GM12878 (cell line): ENCODE measurements around the gene BAG5. TPM values are rescaled to one million over a fixed set of nuclear protein-coding genes. Genes with fewer than 3 reads are reported as not detected.
A peak's percentile ranks its signal among the peaks of the same experiment; 100 is the strongest.

Experiments used
- ATAC-seq: fragments of 200-7000 bp; cut with Tn5 transposase; 3 replicates; pipeline ENCODE4 v1.9.1; 2020; ENCODE audit warnings: mild to moderate bottlenecking, moderate library complexity
- BruUV-seq: library from RNA; stranded (reverse); fragments of 400-500 nt; replicated peaks from 2 replicates; lab custom pipeline; 2021; lab: Mats Ljungman, UMichigan
- CTCF ChIA-PET: fragments of 300-600 bp; sonication (Branson Sonifier 250); formaldehyde crosslinking; extraction: SDS; loops from one replicate; lab custom pipeline; 2021; ENCODE audit warnings: inconsistent platforms; lab: Yijun Ruan, JAX
- POLR2A ChIA-PET: fragments of 350-600 bp; formaldehyde crosslinking; extraction: SDS; loops from one replicate; lab custom pipeline; 2021; ENCODE audit warnings: inconsistent platforms; lab: Charles Lee
- RAD21 ChIA-PET: fragments of 300-600 bp; sonication (Branson Sonifier 250); formaldehyde crosslinking; loops from one replicate; lab custom pipeline; 2023; ENCODE audit warnings: antibody characterized with exemption; ENCODE audit not compliant: unreplicated experiment; lab: Charles Lee
- SMC1A ChIA-PET: fragments of 300-600 bp; sonication (Branson Sonifier 250); formaldehyde crosslinking; loops from one replicate; lab custom pipeline; 2023; ENCODE audit not compliant: unreplicated experiment, uncharacterized antibody; lab: Charles Lee
- DNase-seq: peaks from one replicate; pipeline ENCODE4 v3.0.0-alpha.2; 2011; ENCODE audit warnings: low read depth, low spot score
- FAIRE-seq: peaks from 3 replicates; lab custom pipeline; 2011; peaks lifted over from hg19 to GRCh38; lab: Jason Lieb, UNC
- H2AFZ ChIP-seq: 2 replicates; pipeline ENCODE4 v1.6.0; 2011; ENCODE audit warnings: low read depth, low read length, control low read depth; ENCODE audit not compliant: control insufficient read depth
- H3K27ac ChIP-seq: 2 replicates; pipeline ENCODE4 v1.5.1; 2011; ENCODE audit warnings: control low read depth; ENCODE audit not compliant: control insufficient read depth, insufficient read depth
- H3K27me3 ChIP-seq, 2 experiments: replicated peaks in 1 of 2; 2 replicates each; pipeline versions ENCODE4 v1.6.0 to v1.6.1; 2011; ENCODE audit warnings: low read length in 1 of 2; ENCODE audit not compliant: control insufficient read depth in 2 of 2, insufficient read depth in 2 of 2
- H3K36me3 ChIP-seq, 2 experiments: 2 replicates each; pipeline ENCODE4 v1.5.1; 2011; ENCODE audit warnings: low read length in 1 of 2; ENCODE audit not compliant: control insufficient read depth in 2 of 2, insufficient read depth in 2 of 2
- H3K4me1 ChIP-seq: 2 replicates; pipeline ENCODE4 v1.6.1; 2011; ENCODE audit warnings: mild to moderate bottlenecking, low read length, moderate library complexity, mixed read lengths; ENCODE audit not compliant: control insufficient read depth, insufficient read depth
- H3K4me2 ChIP-seq: 2 replicates; pipeline ENCODE4 v1.6.0; 2011; ENCODE audit warnings: control low read depth; ENCODE audit not compliant: control insufficient read depth, insufficient read depth
- H3K4me3 ChIP-seq: fragments of 200-600 bp; sonication (generic); 2 replicates; pipeline ENCODE4 v1.5.1; 2016
- H3K79me2 ChIP-seq: 2 replicates; pipeline ENCODE4 v1.6.0; 2011; ENCODE audit warnings: low read length; ENCODE audit not compliant: control insufficient read depth, insufficient read depth
- H3K9ac ChIP-seq: 2 replicates; pipeline ENCODE4 v1.8.0; 2011; ENCODE audit warnings: low read length, control low read depth, mixed read lengths; ENCODE audit not compliant: control insufficient read depth, insufficient read depth
- H3K9me3 ChIP-seq: replicated peaks from 3 replicates; pipeline ENCODE4 v1.5.1; 2011; ENCODE audit warnings: mild to moderate bottlenecking, low read length; ENCODE audit not compliant: control insufficient read depth, insufficient read depth
- H4K20me1 ChIP-seq: 2 replicates; pipeline ENCODE4 v1.6.0; 2011; ENCODE audit not compliant: control insufficient read depth, insufficient read depth
- BCL11A ChIP-seq: IDR thresholded peaks from 2 replicates; pipeline ENCODE4 v1.6.1; 2011; ENCODE audit warnings: low read depth, low read length
- BMI1 ChIP-seq: fragments of 450-650 bp; IDR thresholded peaks from 2 replicates; pipeline ENCODE4 v1.6.1; 2016; ENCODE audit warnings: mild to moderate bottlenecking, moderate library complexity, borderline replicate concordance
- POLR2AphosphoS2 ChIP-seq: IDR thresholded peaks from 2 replicates; pipeline ENCODE4 v1.6.1; 2011; ENCODE audit warnings: low read depth, mild to moderate bottlenecking, low read length, improper control_type of control experiment, moderate library complexity
- RAD51 ChIP-seq: fragments of 450-650 bp; IDR thresholded peaks from 2 replicates; pipeline ENCODE4 v1.6.1; 2016; ENCODE audit warnings: moderate library complexity, mild to moderate bottlenecking, inconsistent platforms
- RUNX3 ChIP-seq: IDR thresholded peaks from 2 replicates; pipeline ENCODE4 v1.6.1; 2012; ENCODE audit warnings: low read length, inconsistent platforms
- SMARCA5 ChIP-seq: fragments of 450-650 bp; IDR thresholded peaks from 2 replicates; pipeline ENCODE4 v1.6.1; 2017; ENCODE audit warnings: mild to moderate bottlenecking
- YY1 ChIP-seq: IDR thresholded peaks from 2 replicates; pipeline ENCODE4 v1.6.1; 2011; ENCODE audit warnings: low read depth, mild to moderate bottlenecking, low read length
- ZSCAN29 ChIP-seq: fragments of 450-650 bp; IDR thresholded peaks from 2 replicates; pipeline ENCODE4 v1.6.1; 2017; ENCODE audit warnings: mild to moderate bottlenecking, moderate library complexity
- WGBS: methylation state at CpG from one replicate; pipeline ENCODE4 v1.1.6; 2016; ENCODE audit warnings: low lambda C conversion rate; ENCODE audit not compliant: insufficient replicate concordance, insufficient coverage; ENCODE audit errors: missing lambda C conversion rate; 5-methylcytosine and 5-hydroxymethylcytosine counted together
- in situ Hi-C: fragments of 300-500 bp; cut with MboI; formaldehyde crosslinking; loops from 9 replicates; pipeline ENCODE4 v1.14.3; 2018; ENCODE audit warnings: mixed read lengths
- intact Hi-C: fragments of 100-400 bp; cut with micrococcal nuclease; formaldehyde crosslinking; loops from one replicate; pipeline ENCODE4 v1.14.2; 2022; ENCODE audit not compliant: unreplicated experiment
- polyA plus RNA-seq, 11 experiments: library from polyadenylated mRNA; depleted of rRNA in 4 of 11; unstranded in 6 of 11; stranded (reverse) in 5 of 11; fragments of >200 nt; fragmentation: Nextera tagmentation in 4 of 11; fragmentation: Illumina TruSeq in 1 of 11; extraction: Ambion mirVana in 4 of 11; extraction: Trizol in 1 of 11; gene quantifications; 1 replicate in 1 of 11; 2 replicates in 10 of 11; pipeline versions ENCODE4 v1.2.1 to v1.2.3, GENCODE V29; 2011 to 2016; ENCODE audit warnings: inconsistent platforms in 2 of 11, missing spikeins in 2 of 11, low read depth in 1 of 11
- total RNA-seq, 4 experiments: library from RNA; depleted of rRNA in 3 of 4; stranded (reverse); fragments of >200 nt in 3 of 4; fragmentation: Illumina TruSeq in 1 of 4; extraction: Trizol in 1 of 4; gene quantifications; 2 replicates each; pipeline versions ENCODE4 v1.2.1 to v1.2.3, GENCODE V29; 2013 to 2021
- TF ChIP-seq, protein P1 (sequence below): fragments of 450-650 bp; conservative IDR thresholded peaks from 2 replicates; pipeline ENCODE4 v1.6.1; 2017; ENCODE audit warnings: mild to moderate bottlenecking, moderate library complexity
- TF ChIP-seq, protein P2 (sequence below): fragments of 450-650 bp; formaldehyde crosslinking; IDR thresholded peaks from 2 replicates; pipeline ENCODE4 v1.4.0; 2022; ENCODE audit warnings: mild to moderate bottlenecking, moderate library complexity

The BAG5 gene
- total and polyA plus RNA-seq, 10 of the 15 experiments (the other 5 are each of a cell fraction or from before 2014, with no cell fraction given) = 9.9 to 30.5 (median 20.1) TPM

GRCh38 chr14:103530831-103531230 lies 31.6 kb downstream of the BAG5 start:
- no peak for FAIRE-seq
- ChIA-PET POLR2A (no interaction called here), RAD21 (interaction anchor here (1.4 kb wide), 2 partner anchors 10 to 31 kb away, joined by 5 read pairs; partner anchors contain the start of gene BAG5), CTCF (interaction anchor here (0.6 to 5.3 kb wide), 4 partner anchors 12 to 119 kb away, joined by 3 to 39 read pairs (median 4); no protein-coding TSS in a partner anchor), SMC1A (interaction anchor here (0.6 to 1.7 kb wide), 3 partner anchors 29 to 345 kb away, joined by 3 to 4 read pairs (median 3); no protein-coding TSS in a partner anchor)
- Histone ChIP-seq H4K20me1 (no peaks in the 10 kb centered on the region), H3K27me3 (no peaks in the 10 kb centered on the region), H3K27ac (no peak overlapping the region), H3K79me2 (peaks cover 30% of the 10 kb centered on the region), H2AFZ (no peak overlapping the region), H3K4me3 (no peak overlapping the region), H3K4me1 (peaks cover 25% of the 10 kb centered on the region), H3K9me3 (no peaks in the 10 kb centered on the region), H3K9ac (no peak overlapping the region), H3K36me3 (peaks cover 0 to 6% of the 10 kb centered on the region in 2 experiments; a peak in 2 of 4 replicates), H3K4me2 (peak overlapping the region; percentile 85; the same call in 1 of the 2 replicates)
- 83% methylated on average over 11 of the region's 11 CpGs for WGBS
- TF ChIP-seq BCL11A (no peak), RAD51 (no peak), BMI1 (no peak), SMARCA5 (no peak), ZSCAN29 (no peak), YY1 (no peak), RUNX3 (no peak), POLR2AphosphoS2 (no peak)
- TF ChIP-seq, protein P1, sequence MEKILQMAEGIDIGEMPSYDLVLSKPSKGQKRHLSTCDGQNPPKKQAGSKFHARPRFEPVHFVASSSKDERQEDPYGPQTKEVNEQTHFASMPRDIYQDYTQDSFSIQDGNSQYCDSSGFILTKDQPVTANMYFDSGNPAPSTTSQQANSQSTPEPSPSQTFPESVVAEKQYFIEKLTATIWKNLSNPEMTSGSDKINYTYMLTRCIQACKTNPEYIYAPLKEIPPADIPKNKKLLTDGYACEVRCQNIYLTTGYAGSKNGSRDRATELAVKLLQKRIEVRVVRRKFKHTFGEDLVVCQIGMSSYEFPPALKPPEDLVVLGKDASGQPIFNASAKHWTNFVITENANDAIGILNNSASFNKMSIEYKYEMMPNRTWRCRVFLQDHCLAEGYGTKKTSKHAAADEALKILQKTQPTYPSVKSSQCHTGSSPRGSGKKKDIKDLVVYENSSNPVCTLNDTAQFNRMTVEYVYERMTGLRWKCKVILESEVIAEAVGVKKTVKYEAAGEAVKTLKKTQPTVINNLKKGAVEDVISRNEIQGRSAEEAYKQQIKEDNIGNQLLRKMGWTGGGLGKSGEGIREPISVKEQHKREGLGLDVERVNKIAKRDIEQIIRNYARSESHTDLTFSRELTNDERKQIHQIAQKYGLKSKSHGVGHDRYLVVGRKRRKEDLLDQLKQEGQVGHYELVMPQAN = no peak
- TF ChIP-seq, protein P2, sequence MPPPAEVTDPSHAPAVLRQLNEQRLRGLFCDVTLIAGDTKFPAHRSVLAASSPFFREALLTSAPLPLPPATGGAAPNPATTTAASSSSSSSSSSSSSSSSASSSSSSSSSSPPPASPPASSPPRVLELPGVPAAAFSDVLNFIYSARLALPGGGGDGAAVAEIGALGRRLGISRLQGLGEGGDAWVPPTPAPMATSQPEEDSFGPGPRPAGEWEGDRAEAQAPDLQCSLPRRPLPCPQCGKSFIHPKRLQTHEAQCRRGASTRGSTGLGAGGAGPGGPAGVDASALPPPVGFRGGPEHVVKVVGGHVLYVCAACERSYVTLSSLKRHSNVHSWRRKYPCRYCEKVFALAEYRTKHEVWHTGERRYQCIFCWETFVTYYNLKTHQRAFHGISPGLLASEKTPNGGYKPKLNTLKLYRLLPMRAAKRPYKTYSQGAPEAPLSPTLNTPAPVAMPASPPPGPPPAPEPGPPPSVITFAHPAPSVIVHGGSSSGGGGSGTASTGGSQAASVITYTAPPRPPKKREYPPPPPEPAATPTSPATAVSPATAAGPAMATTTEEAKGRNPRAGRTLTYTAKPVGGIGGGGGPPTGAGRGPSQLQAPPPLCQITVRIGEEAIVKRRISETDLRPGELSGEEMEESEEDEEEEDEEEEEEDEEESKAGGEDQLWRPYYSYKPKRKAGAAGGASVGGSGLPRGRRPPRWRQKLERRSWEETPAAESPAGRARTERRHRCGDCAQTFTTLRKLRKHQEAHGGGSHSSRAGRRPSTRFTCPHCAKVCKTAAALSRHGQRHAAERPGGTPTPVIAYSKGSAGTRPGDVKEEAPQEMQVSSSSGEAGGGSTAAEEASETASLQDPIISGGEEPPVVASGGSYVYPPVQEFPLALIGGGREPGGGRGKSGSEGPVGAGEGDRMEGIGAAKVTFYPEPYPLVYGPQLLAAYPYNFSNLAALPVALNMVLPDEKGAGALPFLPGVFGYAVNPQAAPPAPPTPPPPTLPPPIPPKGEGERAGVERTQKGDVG = no peak
- no peak for ATAC-seq
- no peak for DNase-seq
- intact Hi-C loops = no loop called here
- BruUV-seq = no TSS peak
- in situ Hi-C loops = no loop called here
